GM10248 (cell line): ENCODE measurements around the gene COMMD8.

Experiments
- CTCF ChIA-PET: fragments of 300-600 bp; sonication (Branson Sonifier 250); formaldehyde crosslinking; extraction: SDS; loops from one replicate; lab custom pipeline; 2021; ENCODE audit warnings: antibody characterized with exemption; lab: Yijun Ruan, JAX
- POLR2A ChIA-PET: fragments of 350-650 bp; sonication (Branson Sonifier 250); formaldehyde crosslinking; extraction: SDS; loops from one replicate; lab custom pipeline; 2020; ENCODE audit warnings: antibody characterized with exemption; lab: Yijun Ruan, JAX
- DNase-seq: peaks from one replicate; pipeline ENCODE4 v3.0.0; 2012; ENCODE audit errors: extremely low spot score
- TF ChIP-seq, protein P1 (sequence below): IDR thresholded peaks from 2 replicates; pipeline ENCODE4 v1.5.1; 2012; ENCODE audit warnings: mild to moderate bottlenecking, low read depth; ENCODE audit errors: extremely low read depth, missing control alignments, control extremely low read depth

COMMD8 gene

DNA sequence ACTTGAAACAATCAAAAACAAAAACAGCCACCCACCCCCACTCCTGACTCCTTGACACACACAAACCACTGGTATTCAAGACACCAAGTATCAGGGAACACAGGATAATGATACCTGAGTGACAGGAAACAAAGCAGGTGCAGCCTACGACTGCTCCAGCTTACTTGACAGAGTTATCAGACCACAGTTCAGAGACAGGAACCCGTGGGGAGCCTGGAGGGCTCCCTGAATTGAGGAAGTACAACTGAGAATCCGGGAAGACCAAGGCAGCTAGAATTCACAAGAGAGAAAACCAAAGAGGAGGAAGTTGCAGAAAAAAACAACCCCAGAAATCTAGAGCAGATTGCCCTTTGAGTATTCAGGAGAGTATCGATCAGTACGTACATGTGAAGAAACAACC lies 20.5 kb downstream of the COMMD8 start:
- POLR2A ChIA-PET: no interaction called here

DNA sequence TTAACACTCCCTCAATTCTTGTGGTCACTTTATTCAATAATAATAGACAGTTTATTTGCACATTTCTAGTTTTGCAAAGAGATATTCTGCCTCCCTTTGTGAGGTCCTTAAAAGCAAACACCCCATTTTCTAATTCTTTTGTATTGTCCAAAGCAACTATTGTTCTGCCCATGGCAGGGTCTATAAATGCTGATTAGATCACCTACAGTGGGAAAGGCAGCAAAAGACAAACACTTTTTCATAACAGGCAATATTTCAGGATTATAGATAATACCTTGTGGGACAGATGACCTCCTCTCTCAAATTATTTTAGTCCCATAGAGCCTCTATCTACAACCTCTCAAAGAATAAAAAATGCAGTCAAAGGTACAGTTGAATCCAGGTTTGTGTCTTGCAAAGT lies 28.6 kb downstream of the COMMD8 start:
- ChIA-PET POLR2A (no interaction called here), CTCF (no interaction called here)
- no peak for DNase-seq
- TF ChIP-seq, protein P1, sequence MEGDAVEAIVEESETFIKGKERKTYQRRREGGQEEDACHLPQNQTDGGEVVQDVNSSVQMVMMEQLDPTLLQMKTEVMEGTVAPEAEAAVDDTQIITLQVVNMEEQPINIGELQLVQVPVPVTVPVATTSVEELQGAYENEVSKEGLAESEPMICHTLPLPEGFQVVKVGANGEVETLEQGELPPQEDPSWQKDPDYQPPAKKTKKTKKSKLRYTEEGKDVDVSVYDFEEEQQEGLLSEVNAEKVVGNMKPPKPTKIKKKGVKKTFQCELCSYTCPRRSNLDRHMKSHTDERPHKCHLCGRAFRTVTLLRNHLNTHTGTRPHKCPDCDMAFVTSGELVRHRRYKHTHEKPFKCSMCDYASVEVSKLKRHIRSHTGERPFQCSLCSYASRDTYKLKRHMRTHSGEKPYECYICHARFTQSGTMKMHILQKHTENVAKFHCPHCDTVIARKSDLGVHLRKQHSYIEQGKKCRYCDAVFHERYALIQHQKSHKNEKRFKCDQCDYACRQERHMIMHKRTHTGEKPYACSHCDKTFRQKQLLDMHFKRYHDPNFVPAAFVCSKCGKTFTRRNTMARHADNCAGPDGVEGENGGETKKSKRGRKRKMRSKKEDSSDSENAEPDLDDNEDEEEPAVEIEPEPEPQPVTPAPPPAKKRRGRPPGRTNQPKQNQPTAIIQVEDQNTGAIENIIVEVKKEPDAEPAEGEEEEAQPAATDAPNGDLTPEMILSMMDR: no peak

More for the DNA sequence above, 20.5 kb downstream of the COMMD8 start:
- TF ChIP-seq, protein P1: no peak
- CTCF ChIA-PET: interaction anchor here (0.9 to 1.2 kb wide), 4 partner anchors 10 to 393 kb away, joined by 3 to 4 read pairs (median 3); no protein-coding TSS in a partner anchor
- DNase-seq: no peak

DNA sequence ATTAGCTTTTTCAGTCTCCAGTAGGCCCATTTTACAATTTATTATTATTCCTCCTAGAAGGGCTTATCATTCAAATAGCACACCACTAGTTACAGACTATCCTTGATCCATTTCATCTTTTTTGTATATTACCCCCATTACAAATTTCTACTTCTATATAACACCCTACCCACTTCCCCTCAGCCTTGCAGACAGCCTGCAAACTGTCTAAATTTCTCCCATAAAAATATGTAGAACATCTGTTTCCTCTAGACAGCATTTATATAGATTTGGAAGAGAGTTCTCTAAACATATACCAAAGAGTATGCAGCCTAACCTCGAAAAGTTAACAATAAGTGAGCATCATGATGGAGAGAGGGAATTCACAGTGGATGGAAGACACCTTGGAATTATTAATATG lies 30.8 kb downstream of the COMMD8 start:
- DNase-seq: no peak
- ChIA-PET CTCF (no interaction called here), POLR2A (no interaction called here)
- TF ChIP-seq, protein P1: no peak

DNA sequence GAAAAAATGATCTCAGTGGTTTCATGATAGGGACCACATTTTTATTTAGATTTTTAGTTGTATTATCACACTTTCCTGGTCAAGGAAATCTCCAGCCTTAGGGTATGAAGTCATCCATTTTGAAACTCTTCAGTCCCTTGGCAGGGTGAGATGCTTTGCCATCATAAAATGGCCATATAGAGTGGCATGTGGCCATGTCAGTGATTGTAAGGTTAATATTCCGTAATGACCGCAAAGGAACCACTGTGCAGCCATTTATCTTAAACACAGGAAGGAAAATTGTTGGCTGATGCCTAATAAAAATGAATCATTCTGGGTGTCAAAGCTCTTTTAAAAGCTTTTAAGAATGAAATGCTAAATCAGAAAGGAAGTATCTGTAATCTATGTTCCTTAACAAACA lies 35.6 kb downstream of the COMMD8 start:
- TF ChIP-seq, protein P1: no peak
- no peak for DNase-seq
- ChIA-PET CTCF (interaction anchor here (1.0 to 1.3 kb wide), 2 partner anchors 12 to 14 kb away, joined by 3 to 4 read pairs; no protein-coding TSS in a partner anchor), POLR2A (no interaction called here)

DNA sequence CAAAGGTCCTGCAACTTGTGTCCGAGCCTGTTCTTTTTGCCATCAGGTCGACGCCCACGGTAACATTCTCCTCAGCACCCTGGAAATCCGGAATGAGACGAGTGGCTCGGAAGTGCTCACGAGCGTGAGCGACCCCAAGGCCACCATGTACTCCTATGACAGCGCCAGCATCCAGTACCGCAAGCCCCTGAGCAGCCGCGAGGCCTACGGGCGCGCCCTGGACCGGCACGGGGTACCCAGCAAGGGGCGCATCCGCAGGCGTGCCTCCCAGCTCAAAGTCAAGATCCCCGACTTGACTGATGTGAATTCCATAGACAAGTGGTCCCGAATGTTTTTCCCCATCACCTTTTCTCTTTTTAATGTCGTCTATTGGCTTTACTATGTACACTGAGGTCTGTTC lies 37.9 kb downstream of the COMMD8 start:
- DNase-seq: no peak
- TF ChIP-seq, protein P1: no peak
- CTCF ChIA-PET: interaction anchor here (1.0 to 1.4 kb wide), 2 partner anchors 26 to 138 kb away, joined by 3 to 4 read pairs; no protein-coding TSS in a partner anchor
- POLR2A ChIA-PET: no interaction called here

DNA sequence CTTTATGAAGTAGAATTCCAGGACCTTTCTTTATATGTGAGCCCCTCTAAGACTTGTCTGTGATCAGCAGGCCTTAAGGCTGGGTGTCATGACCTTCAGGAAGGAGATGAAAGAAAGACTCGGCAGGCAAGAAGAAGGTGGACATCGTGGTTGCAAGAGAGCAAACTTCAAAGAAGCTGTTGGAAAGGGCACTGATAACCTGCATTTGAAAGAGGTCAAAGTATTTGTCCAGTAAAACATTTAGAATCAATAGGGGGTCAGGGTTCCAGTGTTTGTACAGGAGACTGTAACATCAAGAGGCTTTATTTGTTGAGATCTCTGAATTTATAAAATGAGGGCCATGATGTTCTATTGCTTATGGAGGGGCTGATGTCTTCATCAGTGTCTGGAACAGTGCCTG lies 44.2 kb downstream of the COMMD8 start:
- TF ChIP-seq, protein P1: no peak
- POLR2A ChIA-PET: no interaction called here
- CTCF ChIA-PET: no interaction called here
- no peak for DNase-seq
